ENCODE measurements around the gene RPL41. TPM values are rescaled to one million over a fixed set of nuclear protein-coding genes. Genes with fewer than 3 reads are reported as not detected.

The RPL41 gene
- total and polyA plus RNA-seq, 9 of the 15 experiments (the other 6 are each of a cell fraction or from before 2014, with no cell fraction given) = 3,403 to 11,276 (median 5,604) TPM

- Histone ChIP-seq H3K9me1 (ENCODE audit: control insufficient read depth, insufficient read depth, low read length) (no peaks in the 10 kb centered on the region), H4K20me1 (replicated peaks; ENCODE audit: control insufficient read depth, insufficient read depth, low read length) (peaks cover 4% of the 10 kb centered on the region; the same call in 1 of the 2 replicates), H3K4me3 (no peak overlapping the region), H3K4me1 (replicated peaks in 1 of 2; ENCODE audit: control insufficient read depth in 2 of 2, insufficient read depth in 2 of 2, low read length in 2 of 2) (peaks cover 39 to 45% of the 10 kb centered on the region in 2 experiments; a peak in 4 of 5 replicates), H3K79me2 (ENCODE audit: control insufficient read depth, insufficient read depth, low read length) (peaks cover 45% of the 10 kb centered on the region), H3K9me3 (replicated peaks; ENCODE audit: control insufficient read depth, insufficient read depth, low read depth, low read length) (no peaks in the 10 kb centered on the region), H2AFZ (ENCODE audit: low read depth, low read length) (no peak overlapping the region), H3K4me2 (ENCODE audit: insufficient read depth, low read length) (peak overlapping the region; percentile 91; the same call in 1 of the 2 replicates), H3K36me3 (ENCODE audit: control insufficient read depth, insufficient read depth, low read length) (peaks cover 27% of the 10 kb centered on the region; the same call in 2 of the 3 replicates), H3K27me3 (ENCODE audit: control insufficient read depth in 2 of 2, insufficient read depth in 2 of 2, low read length in 2 of 2) (no peaks in the 10 kb centered on the region), H3K9ac (ENCODE audit: insufficient read depth in 1 of 2, low read depth in 2 of 2, low read length in 2 of 2) (peak overlapping the region; percentile 45 to 91; a peak in 2 of 4 replicates), H3K27ac (ENCODE audit: extremely low read depth, low read depth, low read length) (peak overlapping the region; percentile 42)
- no TSS peak for BruUV-seq (replicated peaks)
- ChIA-PET CTCF (ENCODE audit: low intra/inter-chr PET ratio) (no interaction called here), POLR2A (interaction anchor here (0.6 to 3.2 kb wide), 9 partner anchors 9 to 36 kb away, joined by 3 to 16 read pairs (median 4); partner anchors contain the start of genes SMARCC2 and ZC3H10)
- no peak for ATAC-seq
- 80% methylated on average over 1 of the region's 1 CpG for WGBS (ENCODE audit: insufficient coverage, low coverage, missing lambda C conversion rate)
- TF ChIP-seq FOXP1 (CRISPR knock-in tag; IDR thresholded peaks at IDR 0.05) (no peak), ELF1 (tag; IDR thresholded peaks at IDR 0.05) (no peak), HDAC2 (IDR thresholded peaks at IDR 0.05) (no peak), KDM5B (IDR thresholded peaks at IDR 0.05; ENCODE audit: insufficient replicate concordance, low read depth, low read length) (peak; percentile 25)
- TF ChIP-seq, protein P1, sequence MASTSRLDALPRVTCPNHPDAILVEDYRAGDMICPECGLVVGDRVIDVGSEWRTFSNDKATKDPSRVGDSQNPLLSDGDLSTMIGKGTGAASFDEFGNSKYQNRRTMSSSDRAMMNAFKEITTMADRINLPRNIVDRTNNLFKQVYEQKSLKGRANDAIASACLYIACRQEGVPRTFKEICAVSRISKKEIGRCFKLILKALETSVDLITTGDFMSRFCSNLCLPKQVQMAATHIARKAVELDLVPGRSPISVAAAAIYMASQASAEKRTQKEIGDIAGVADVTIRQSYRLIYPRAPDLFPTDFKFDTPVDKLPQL (IDR thresholded peaks at IDR 0.05; ENCODE audit: extremely low read depth, insufficient read length) = no peak
- intact Hi-C loops (cut with micrococcal nuclease) (no loop called here), in situ Hi-C loops (cut with MboI) (no loop called here)
- FAIRE-seq = no peak
- peak in 1 of 4 experiments; percentile 61 for DNase-seq (ENCODE audit: extremely low read depth in 1 of 4, low spot score in 3 of 4)
Observed at GRCh38 chr12:56154246-56154771, 37.9 kb downstream of the RPL41 start.

Measured in K562 (cell line).